ENCODE data around the gene GPER1. TPM values are rescaled to one million over a fixed set of nuclear protein-coding genes. Genes with fewer than 3 reads are reported as not detected.

GPER1 gene
- total RNA-seq, 4 donors from 2014 or later, result 12.5 to 29.2 (median 21.2) TPM

- WGBS, 2 donors, result 89 to 91% methylated on average over 26 to 27 of the region's 28 CpGs
- DNase-seq, result no peak
- Histone ChIP-seq H3K4me3 (replicated peaks in 1 of 3) (no peak overlapping the region), H3K27me3 (no peaks in the 10 kb centered on the region), H3K4me1 (peaks cover 56 to 63% of the 10 kb centered on the region in 2 donors), H3K36me3 (peaks cover 19% of the 10 kb centered on the region in 2 donors), H3K27ac (peak overlapping the region in 1 of 3 donors; percentile 36), H3K9me3 (no peaks in the 10 kb centered on the region)
- no peak for TF ChIP-seq POLR2A (IDR thresholded peaks at IDR 0.05)
- TF ChIP-seq CTCF (IDR thresholded peaks at IDR 0.05), result no peak
- intact Hi-C loops (cut with DNase I), result no loop called here
These were observed 3.1 kb downstream of the GPER1 start for GRCh38 chr7:1090686-1091643.

- peaks cover 19% of the 10 kb centered on the region in 2 donors for H3K36me3 ChIP-seq
- DNase-seq, result no peak
- intact Hi-C loops (cut with DNase I), result no loop called here
- TF ChIP-seq POLR2A (IDR thresholded peaks at IDR 0.05) (no peak), CTCF (IDR thresholded peaks at IDR 0.05) (no peak)
- WGBS, 2 donors, result 97 to 99% methylated on average over 18 of the region's 18 CpGs
- H3K27ac ChIP-seq, result no peak overlapping the region
- peaks cover 60 to 67% of the 10 kb centered on the region in 2 donors for H3K4me1 ChIP-seq
- no peaks in the 10 kb centered on the region for H3K9me3 ChIP-seq
- H3K4me3 ChIP-seq (replicated peaks in 1 of 3), result no peak overlapping the region
- H3K27me3 ChIP-seq, result no peaks in the 10 kb centered on the region
These were observed 3.7 kb downstream of the GPER1 start for GRCh38 chr7:1091644-1092027.

GRCh38 chr7:1092161-1092632 is 4.3 kb downstream of the GPER1 start:
- no peak for DNase-seq
- Histone ChIP-seq H3K36me3 (peaks cover 19% of the 10 kb centered on the region in 2 donors), H3K4me1 (peaks cover 60 to 67% of the 10 kb centered on the region in 2 donors), H3K9me3 (no peaks in the 10 kb centered on the region), H3K4me3 (replicated peaks in 1 of 3) (no peak overlapping the region), H3K27me3 (no peaks in the 10 kb centered on the region), H3K27ac (no peak overlapping the region)
- WGBS, 2 donors, result 98 to 99% methylated on average over 21 to 37 of the region's 40 CpGs
- intact Hi-C loops (cut with DNase I), result no loop called here
- TF ChIP-seq CTCF (IDR thresholded peaks at IDR 0.05) (no peak), POLR2A (IDR thresholded peaks at IDR 0.05) (no peak)

GRCh38 chr7:1092806-1093501 is 5.0 kb downstream of the GPER1 start:
- Histone ChIP-seq H3K36me3 (peaks cover 19% of the 10 kb centered on the region in 2 donors), H3K27ac (peak overlapping the region; percentile 73 to 90 (median 88)), H3K4me3 (replicated peaks in 1 of 3) (no peak overlapping the region), H3K27me3 (no peaks in the 10 kb centered on the region), H3K4me1 (peaks cover 55 to 66% of the 10 kb centered on the region in 2 donors), H3K9me3 (no peaks in the 10 kb centered on the region)
- intact Hi-C loops (cut with DNase I), result no loop called here
- no peak for TF ChIP-seq CTCF (IDR thresholded peaks at IDR 0.05)
- no peak for TF ChIP-seq POLR2A (IDR thresholded peaks at IDR 0.05)
- WGBS, 2 donors, result 85 to 93% methylated on average over 34 to 40 of the region's 40 CpGs
- no peak for DNase-seq
